SKM-1 (cell line): ENCODE results near the gene BPIFA3.
"Not testable (repeated sequence)": the region's sequence is repeated elsewhere in the genome, so short reads cannot be mapped to it uniquely, and the experiment has no call there.

Experiments used
- DNase-seq: peaks from one replicate; lab custom pipeline; 2025; ENCODE audit not compliant: unreplicated experiment; lab: John Stamatoyannopoulos, UW

Gene BPIFA3

GRCh38 chr20:33217052-33217451 lies at the start of gene BPIFA3:
Gene BPIFA3 (plus strand): TSS chr20:33217352. CDS start chr20:33217537, 185 bp downstream.
- DNase-seq: no peak

- no peak for DNase-seq
Measured at GRCh38 chr20:33167859-33168258, 49.3 kb upstream of the BPIFA3 start, which contains the start of gene BPIFA2. Gene BPIFA2 (plus strand): TSS chr20:33168159. CDS start chr20:33169146, 987 bp downstream.

- DNase-seq: no peak
Measured at GRCh38 chr20:33169176-33169794, 47.9 kb upstream of the BPIFA3 start.

- no peak for DNase-seq
Measured at GRCh38 chr20:33172781-33173180, 44.4 kb upstream of the BPIFA3 start.

- no peak for DNase-seq
Measured at GRCh38 chr20:33175123-33175522, 42.0 kb upstream of the BPIFA3 start.

- no peak for DNase-seq
Measured at GRCh38 chr20:33176101-33176500, 41.1 kb upstream of the BPIFA3 start.

- DNase-seq: no peak
Measured at GRCh38 chr20:33177866-33178265, 39.3 kb upstream of the BPIFA3 start.

- no peak for DNase-seq
Measured at GRCh38 chr20:33178726-33179125, 38.4 kb upstream of the BPIFA3 start.

GRCh38 chr20:33180169-33180568 lies 37.0 kb upstream of the BPIFA3 start:
- DNase-seq: no peak

GRCh38 chr20:33181482-33182093 lies 35.6 kb upstream of the BPIFA3 start:
- DNase-seq: no peak

GRCh38 chr20:33183312-33183711 lies 33.8 kb upstream of the BPIFA3 start:
- no peak for DNase-seq

- DNase-seq: not testable (repeated sequence)
Measured at GRCh38 chr20:33185031-33185590, 32.0 kb upstream of the BPIFA3 start.

GRCh38 chr20:33187491-33187890 lies 29.7 kb upstream of the BPIFA3 start:
- DNase-seq: no peak

GRCh38 chr20:33188421-33188820 lies 28.7 kb upstream of the BPIFA3 start:
- no peak for DNase-seq

- no peak for DNase-seq
Measured at GRCh38 chr20:33191484-33191883, 25.7 kb upstream of the BPIFA3 start.

- no peak for DNase-seq
Measured at GRCh38 chr20:33191955-33192354, 25.2 kb upstream of the BPIFA3 start.

GRCh38 chr20:33192912-33193501 lies 24.1 kb upstream of the BPIFA3 start:
- no peak for DNase-seq

- no peak for DNase-seq
Measured at GRCh38 chr20:33199026-33199425, 18.1 kb upstream of the BPIFA3 start.

- DNase-seq: no peak
Measured at GRCh38 chr20:33202451-33202850, 14.7 kb upstream of the BPIFA3 start.

- no peak for DNase-seq
Measured at GRCh38 chr20:33203444-33203843, 13.7 kb upstream of the BPIFA3 start.

- no peak for DNase-seq
Measured at GRCh38 chr20:33209789-33210188, 7.4 kb upstream of the BPIFA3 start.

- DNase-seq: no peak
Measured at GRCh38 chr20:33210371-33210770, 6.8 kb upstream of the BPIFA3 start.
